ENCODE measurements around the gene RSPH3. TPM values are rescaled to one million over a fixed set of nuclear protein-coding genes. Genes with fewer than 3 reads are reported as not detected.
A peak's percentile ranks its signal among the peaks of the same experiment; 100 is the strongest.

RSPH3 gene
- total and polyA plus RNA-seq, 2 of the 8 experiments (the other 6 are each of a cell fraction or from before 2014, with no cell fraction given), result 0.60 to 2.7 TPM

- H3K4me2 ChIP-seq (ENCODE audit: insufficient read depth in 1 of 2, low read depth in 2 of 2, low read length in 2 of 2), result no peak overlapping the region
- no peak overlapping the region for H2BK20ac ChIP-seq (ENCODE audit: low read length)
- H3K4ac ChIP-seq (replicated peaks; ENCODE audit: insufficient read length, low read depth, low read length), result no peak overlapping the region
These were observed 41.2 kb upstream of the RSPH3 start for GRCh38 chr6:159041181-159041580.

More at GRCh38 chr6:159041181-159041580, 41.2 kb upstream of the RSPH3 start:
- no peak for TF ChIP-seq RAD21 (IDR thresholded peaks at IDR 0.05 in 1 of 2, conservative IDR thresholded peaks at IDR 0.05 in 1 of 2; ENCODE audit: low read depth in 2 of 2, low read length in 2 of 2)
- TF ChIP-seq HDAC6 (IDR thresholded peaks at IDR 0.05; ENCODE audit: low read depth, low read length), result no peak
- TF ChIP-seq NRF1 (IDR thresholded peaks at IDR 0.05; ENCODE audit: low read depth, low read length), result no peak
- TF ChIP-seq ATF3 (IDR thresholded peaks at IDR 0.05; ENCODE audit: insufficient read depth, low read depth, low read length), result no peak
- no peak for TF ChIP-seq SAP30 (IDR thresholded peaks at IDR 0.05; ENCODE audit: insufficient read depth, insufficient replicate concordance, low read length)
- TF ChIP-seq POLR2AphosphoS5 (IDR thresholded peaks at IDR 0.05; ENCODE audit: low read depth, low read length), result no peak
- TF ChIP-seq RXRA (IDR thresholded peaks at IDR 0.05; ENCODE audit: insufficient read depth, low read depth, low read length), result no peak
- no peak for TF ChIP-seq CHD1 (IDR thresholded peaks at IDR 0.05; ENCODE audit: low read depth, low read length)
- Histone ChIP-seq H3K79me1 (ENCODE audit: low read depth, low read length) (no peaks in the 10 kb centered on the region), H2BK12ac (ENCODE audit: low read depth, low read length) (no peak overlapping the region; the same call in 1 of the 2 replicates), H3K4me1 (replicated peaks in 1 of 4; ENCODE audit: control insufficient read depth in 3 of 4, insufficient read depth in 4 of 4, low read length in 3 of 4) (no peaks in the 10 kb centered on the region; a peak in 1 of 7 replicates), H4K91ac (replicated peaks; ENCODE audit: insufficient read length, low read length) (no peak overlapping the region), H2AK5ac (ENCODE audit: low read depth, low read length) (no peak overlapping the region), H2AFZ (ENCODE audit: low read length) (no peak overlapping the region), H4K20me1 (replicated peaks in 1 of 2; ENCODE audit: control insufficient read depth in 1 of 2, insufficient read depth in 2 of 2, low read length in 2 of 2) (no peaks in the 10 kb centered on the region), H3K9ac (replicated peaks in 1 of 4; ENCODE audit: extremely low read depth in 1 of 4, low read depth in 3 of 4, low read length in 3 of 4) (no peak overlapping the region), H3K14ac (ENCODE audit: insufficient read length) (no peak overlapping the region), H4K5ac (ENCODE audit: insufficient read length, low read depth, low read length) (no peak overlapping the region), H2BK120ac (replicated peaks; ENCODE audit: low read depth, low read length) (no peak overlapping the region), H3K27me3 (replicated peaks in 1 of 4; ENCODE audit: control insufficient read depth in 3 of 4, extremely low read depth in 1 of 4, insufficient read depth in 3 of 4, low read length in 3 of 4) (no peaks in the 10 kb centered on the region), H3K23ac (ENCODE audit: insufficient read length) (no peak overlapping the region), H2BK5ac (ENCODE audit: low read depth, low read length) (no peak overlapping the region), H3K27ac (ENCODE audit: low read depth, low read length) (peak overlapping the region; percentile 69; the same call in 1 of the 2 replicates), H3K56ac (replicated peaks; ENCODE audit: insufficient read length, low read depth, low read length) (no peak overlapping the region), H3K18ac (ENCODE audit: extremely low read depth, low read length) (no peak overlapping the region), H3K4me3 (ENCODE audit: extremely low read depth in 1 of 4, insufficient read depth in 2 of 4, low read depth in 3 of 4, low read length in 4 of 4) (no peak overlapping the region), H4K8ac (ENCODE audit: extremely low read depth, insufficient read depth, low read length) (no peak overlapping the region), H3K79me2 (ENCODE audit: control insufficient read depth in 1 of 2, insufficient read depth in 2 of 2, low read length in 2 of 2) (no peaks in the 10 kb centered on the region), H3K36me3 (ENCODE audit: control insufficient read depth in 2 of 4, insufficient read depth in 4 of 4, low read length in 3 of 4) (no peaks in the 10 kb centered on the region), H3K23me2 (ENCODE audit: low read depth, low read length) (no peaks in the 10 kb centered on the region), H2BK15ac (ENCODE audit: low read length) (no peak overlapping the region), H3K9me3 (ENCODE audit: insufficient read depth in 2 of 2, low read depth in 1 of 2, low read length in 1 of 2) (no peaks in the 10 kb centered on the region)
- CTCF ChIA-PET (ENCODE audit: partially characterized antibody), result interaction anchor here (0.6 to 11.7 kb wide), 16 partner anchors 11 to 535 kb away, joined by 3 to 144 read pairs (median 4); partner anchors contain the start of gene RSPH3
- 89% methylated on average over 7 of the region's 7 CpGs; no CpG with 5 or more reads in 1 of the 2 experiments for WGBS, 2 experiments (ENCODE audit: extremely low coverage in 1 of 2, insufficient coverage in 1 of 2, insufficient read length in 1 of 2, insufficient replicate concordance in 2 of 2, low coverage in 1 of 2, low lambda C conversion rate in 2 of 2, missing lambda C conversion rate in 1 of 2)
- FAIRE-seq (no peak), DNase-seq (ENCODE audit: low read depth in 1 of 2, low spot score in 2 of 2) (no peak)
- POLR2A ChIA-PET (ENCODE audit: partially characterized antibody), result interaction anchor here (1.0 kb wide), 1 partner anchor 66 kb away, joined by 3 read pairs; no protein-coding TSS in a partner anchor

Data from H1 (cell line).